ENCODE results near the gene SEZ6L2.

- TF ChIP-seq, protein P1, sequence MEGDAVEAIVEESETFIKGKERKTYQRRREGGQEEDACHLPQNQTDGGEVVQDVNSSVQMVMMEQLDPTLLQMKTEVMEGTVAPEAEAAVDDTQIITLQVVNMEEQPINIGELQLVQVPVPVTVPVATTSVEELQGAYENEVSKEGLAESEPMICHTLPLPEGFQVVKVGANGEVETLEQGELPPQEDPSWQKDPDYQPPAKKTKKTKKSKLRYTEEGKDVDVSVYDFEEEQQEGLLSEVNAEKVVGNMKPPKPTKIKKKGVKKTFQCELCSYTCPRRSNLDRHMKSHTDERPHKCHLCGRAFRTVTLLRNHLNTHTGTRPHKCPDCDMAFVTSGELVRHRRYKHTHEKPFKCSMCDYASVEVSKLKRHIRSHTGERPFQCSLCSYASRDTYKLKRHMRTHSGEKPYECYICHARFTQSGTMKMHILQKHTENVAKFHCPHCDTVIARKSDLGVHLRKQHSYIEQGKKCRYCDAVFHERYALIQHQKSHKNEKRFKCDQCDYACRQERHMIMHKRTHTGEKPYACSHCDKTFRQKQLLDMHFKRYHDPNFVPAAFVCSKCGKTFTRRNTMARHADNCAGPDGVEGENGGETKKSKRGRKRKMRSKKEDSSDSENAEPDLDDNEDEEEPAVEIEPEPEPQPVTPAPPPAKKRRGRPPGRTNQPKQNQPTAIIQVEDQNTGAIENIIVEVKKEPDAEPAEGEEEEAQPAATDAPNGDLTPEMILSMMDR (IDR thresholded peaks at IDR 0.05), result no peak
- TF ChIP-seq ZFX (IDR thresholded peaks at IDR 0.05; ENCODE audit: borderline replicate concordance), result no peak
These were observed 1.7 kb upstream of the SEZ6L2 start for GRCh38 chr16:29900888-29901606.
